ENCODE data around the gene ANKS1B.
"Not testable (repeated sequence)": the region's sequence is repeated elsewhere in the genome, so short reads cannot be mapped to it uniquely, and the experiment has no call there.

GRCh38 chr12:100016304-100016703 lies 31.6 kb upstream of the ANKS1B start:
- not testable (repeated sequence) for TF ChIP-seq CTCF (conservative IDR thresholded peaks at IDR 0.05; ENCODE audit: low read length); EZH2phosphoT487 (IDR thresholded peaks at IDR 0.05; ENCODE audit: borderline replicate concordance)
